ENCODE data around the gene CRAT.

The CRAT gene

GRCh38 chr9:129070696-129071525 is 39.7 kb downstream of the CRAT start:
- Histone ChIP-seq H3K27me3 (ENCODE audit: control insufficient read depth, insufficient read depth, low read length) (no peaks in the 10 kb centered on the region), H3K79me2 (no peaks in the 10 kb centered on the region), H3K9ac (no peak overlapping the region), H2AFZ (no peak overlapping the region), H3K4me3 (ENCODE audit: low read depth, low read length) (no peak overlapping the region), H3K36me3 (ENCODE audit: control insufficient read depth, insufficient read depth, low read length) (no peaks in the 10 kb centered on the region), H3K27ac (no peak overlapping the region), H3K4me1 (no peaks in the 10 kb centered on the region), H3K4me2 (ENCODE audit: low read length) (no peak overlapping the region), H3K9me3 (ENCODE audit: control insufficient read depth, low read length) (no peaks in the 10 kb centered on the region)
- no peak for TF ChIP-seq CTCF (IDR thresholded peaks at IDR 0.05)

- Histone ChIP-seq H3K27ac (no peak overlapping the region), H3K4me3 (ENCODE audit: low read depth, low read length) (no peak overlapping the region), H3K79me2 (no peaks in the 10 kb centered on the region), H3K4me2 (ENCODE audit: low read length) (no peak overlapping the region), H3K27me3 (ENCODE audit: control insufficient read depth, insufficient read depth, low read length) (no peaks in the 10 kb centered on the region), H2AFZ (no peak overlapping the region), H3K4me1 (no peaks in the 10 kb centered on the region), H3K9ac (no peak overlapping the region), H3K36me3 (ENCODE audit: control insufficient read depth, insufficient read depth, low read length) (no peaks in the 10 kb centered on the region), H3K9me3 (ENCODE audit: control insufficient read depth, low read length) (no peaks in the 10 kb centered on the region)
- TF ChIP-seq CTCF (IDR thresholded peaks at IDR 0.05) = no peak
These were observed 40.5 kb downstream of the CRAT start for GRCh38 chr9:129069862-129070641.

- Histone ChIP-seq H3K9ac (no peak overlapping the region), H3K4me2 (ENCODE audit: low read length) (no peak overlapping the region)
These were observed 41.4 kb downstream of the CRAT start for GRCh38 chr9:129068990-129069861.

GRCh38 chr9:129068110-129068509 is 42.5 kb downstream of the CRAT start:
- H3K4me2 ChIP-seq (ENCODE audit: low read length) = no peak overlapping the region
- no peak overlapping the region for H3K4me3 ChIP-seq (ENCODE audit: low read depth, low read length)
- no peak overlapping the region for H2AFZ ChIP-seq
- no peak overlapping the region for H3K9ac ChIP-seq
- no peaks in the 10 kb centered on the region for H3K79me2 ChIP-seq
- no peaks in the 10 kb centered on the region for H3K36me3 ChIP-seq (ENCODE audit: control insufficient read depth, insufficient read depth, low read length)
- no peaks in the 10 kb centered on the region for H3K27me3 ChIP-seq (ENCODE audit: control insufficient read depth, insufficient read depth, low read length)
- TF ChIP-seq CTCF (IDR thresholded peaks at IDR 0.05) = no peak
- H3K4me1 ChIP-seq = no peaks in the 10 kb centered on the region
- H3K27ac ChIP-seq = no peak overlapping the region
- no peaks in the 10 kb centered on the region for H3K9me3 ChIP-seq (ENCODE audit: control insufficient read depth, low read length)

More at GRCh38 chr9:129068990-129069861, 41.4 kb downstream of the CRAT start:
- H3K4me1 ChIP-seq = no peaks in the 10 kb centered on the region
- H2AFZ ChIP-seq = no peak overlapping the region
- no peaks in the 10 kb centered on the region for H3K79me2 ChIP-seq
- no peaks in the 10 kb centered on the region for H3K36me3 ChIP-seq (ENCODE audit: control insufficient read depth, insufficient read depth, low read length)
- no peak overlapping the region for H3K27ac ChIP-seq
- no peak overlapping the region for H3K4me3 ChIP-seq (ENCODE audit: low read depth, low read length)
- H3K27me3 ChIP-seq (ENCODE audit: control insufficient read depth, insufficient read depth, low read length) = no peaks in the 10 kb centered on the region
- H3K9me3 ChIP-seq (ENCODE audit: control insufficient read depth, low read length) = no peaks in the 10 kb centered on the region
- TF ChIP-seq CTCF (IDR thresholded peaks at IDR 0.05) = no peak
